ENCODE data around the gene TTC23L.

DNA sequence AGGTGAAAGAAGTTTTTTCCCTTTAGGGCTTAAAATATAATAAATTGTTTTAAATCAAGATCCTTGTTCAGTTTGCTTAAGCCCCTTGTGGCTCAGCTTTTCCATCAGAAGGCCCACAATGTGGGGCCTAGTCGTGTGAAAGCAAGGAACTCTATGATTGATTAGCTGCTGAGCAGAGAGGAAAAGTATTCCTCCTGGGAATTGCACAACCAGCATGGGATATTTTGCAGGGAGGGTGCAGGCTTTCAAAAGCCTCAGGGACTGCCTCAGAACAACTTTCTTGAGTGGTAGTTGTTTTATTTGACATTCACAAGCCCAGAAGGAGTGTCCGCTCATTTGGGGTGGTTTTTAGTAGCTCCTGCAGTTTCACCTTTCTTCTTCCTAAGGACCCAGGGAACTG, 19.8 kb downstream of the TTC23L start:
- TF ChIP-seq, protein P1, sequence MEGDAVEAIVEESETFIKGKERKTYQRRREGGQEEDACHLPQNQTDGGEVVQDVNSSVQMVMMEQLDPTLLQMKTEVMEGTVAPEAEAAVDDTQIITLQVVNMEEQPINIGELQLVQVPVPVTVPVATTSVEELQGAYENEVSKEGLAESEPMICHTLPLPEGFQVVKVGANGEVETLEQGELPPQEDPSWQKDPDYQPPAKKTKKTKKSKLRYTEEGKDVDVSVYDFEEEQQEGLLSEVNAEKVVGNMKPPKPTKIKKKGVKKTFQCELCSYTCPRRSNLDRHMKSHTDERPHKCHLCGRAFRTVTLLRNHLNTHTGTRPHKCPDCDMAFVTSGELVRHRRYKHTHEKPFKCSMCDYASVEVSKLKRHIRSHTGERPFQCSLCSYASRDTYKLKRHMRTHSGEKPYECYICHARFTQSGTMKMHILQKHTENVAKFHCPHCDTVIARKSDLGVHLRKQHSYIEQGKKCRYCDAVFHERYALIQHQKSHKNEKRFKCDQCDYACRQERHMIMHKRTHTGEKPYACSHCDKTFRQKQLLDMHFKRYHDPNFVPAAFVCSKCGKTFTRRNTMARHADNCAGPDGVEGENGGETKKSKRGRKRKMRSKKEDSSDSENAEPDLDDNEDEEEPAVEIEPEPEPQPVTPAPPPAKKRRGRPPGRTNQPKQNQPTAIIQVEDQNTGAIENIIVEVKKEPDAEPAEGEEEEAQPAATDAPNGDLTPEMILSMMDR (IDR thresholded peaks at IDR 0.05), result no peak
- no peak for TF ChIP-seq POLR2A (IDR thresholded peaks at IDR 0.05)

All from lower leg skin (tissue), 3 donors.